Measurements from ENCODE around the gene TPM1. TPM values are rescaled to one million over a fixed set of nuclear protein-coding genes. Genes with fewer than 3 reads are reported as not detected.

The TPM1 gene
- total and polyA plus RNA-seq, 2 experiments from 2014 or later: 291 to 353 TPM

DNA sequence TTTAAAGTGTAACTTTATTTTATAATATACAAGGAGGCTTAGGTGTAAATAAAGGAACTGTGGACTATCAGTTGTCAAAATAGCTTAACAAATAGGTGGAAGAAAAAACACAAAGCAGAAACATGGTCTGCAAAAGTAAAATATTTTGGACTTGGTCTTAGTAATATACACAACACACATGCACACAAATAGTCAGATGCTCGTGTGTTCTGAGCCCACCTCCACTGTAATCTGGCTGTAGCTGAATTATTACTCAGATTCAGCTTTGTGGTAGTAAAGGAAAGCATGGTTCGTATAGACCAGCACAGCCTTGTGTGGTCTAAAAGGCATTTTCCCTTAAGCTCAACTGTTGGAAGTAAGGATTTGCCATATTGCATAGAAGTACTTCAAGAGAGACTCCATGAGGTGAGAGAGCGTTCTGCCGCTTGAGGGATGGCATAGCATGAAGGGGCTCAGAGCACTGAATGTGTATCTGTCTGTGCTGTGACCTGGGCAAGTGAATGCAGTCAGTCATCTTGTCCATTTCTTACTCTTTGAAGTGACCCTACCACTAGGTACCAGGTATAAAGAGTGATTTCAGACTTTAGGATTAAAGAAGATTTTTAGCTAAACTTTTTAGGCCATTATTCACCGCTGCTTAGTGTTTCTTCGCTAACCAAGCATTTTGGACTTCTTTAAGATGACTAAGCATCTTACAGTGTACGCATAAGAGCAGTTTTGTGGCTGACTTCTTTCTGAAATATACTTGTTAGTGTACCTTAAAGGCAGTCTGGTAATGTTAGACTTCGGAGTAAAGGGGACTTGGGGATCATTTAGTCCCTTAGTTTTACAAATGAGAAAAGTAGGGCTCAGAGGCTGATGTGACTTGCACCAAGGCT, 15.2 kb downstream of the TPM1 start:
- Histone ChIP-seq H3K9me2 (replicated peaks; ENCODE audit: insufficient read depth) (no peaks in the 10 kb centered on the region), H3K4me1 (ENCODE audit: insufficient read depth) (peaks cover 35% of the 10 kb centered on the region), H3K9me3 (ENCODE audit: low read depth) (no peaks in the 10 kb centered on the region), H3K27me3 (no peaks in the 10 kb centered on the region), H3K79me2 (peaks cover 59% of the 10 kb centered on the region), H2AFZ (no peak overlapping the region), H3K36me3 (replicated peaks; ENCODE audit: insufficient read depth, low read depth) (peaks cover 5% of the 10 kb centered on the region), H3K27ac (no peak overlapping the region), H4K20me1 (ENCODE audit: insufficient read depth, poor library complexity, severe bottlenecking) (peaks cover 4% of the 10 kb centered on the region), H3K4me2 (no peak overlapping the region), H3K4me3 (no peak overlapping the region)
- no peak for TF ChIP-seq EZH2phosphoT487 (IDR thresholded peaks at IDR 0.05; ENCODE audit: low read depth, severe bottlenecking, unreplicated experiment)
- TF ChIP-seq, protein P1, sequence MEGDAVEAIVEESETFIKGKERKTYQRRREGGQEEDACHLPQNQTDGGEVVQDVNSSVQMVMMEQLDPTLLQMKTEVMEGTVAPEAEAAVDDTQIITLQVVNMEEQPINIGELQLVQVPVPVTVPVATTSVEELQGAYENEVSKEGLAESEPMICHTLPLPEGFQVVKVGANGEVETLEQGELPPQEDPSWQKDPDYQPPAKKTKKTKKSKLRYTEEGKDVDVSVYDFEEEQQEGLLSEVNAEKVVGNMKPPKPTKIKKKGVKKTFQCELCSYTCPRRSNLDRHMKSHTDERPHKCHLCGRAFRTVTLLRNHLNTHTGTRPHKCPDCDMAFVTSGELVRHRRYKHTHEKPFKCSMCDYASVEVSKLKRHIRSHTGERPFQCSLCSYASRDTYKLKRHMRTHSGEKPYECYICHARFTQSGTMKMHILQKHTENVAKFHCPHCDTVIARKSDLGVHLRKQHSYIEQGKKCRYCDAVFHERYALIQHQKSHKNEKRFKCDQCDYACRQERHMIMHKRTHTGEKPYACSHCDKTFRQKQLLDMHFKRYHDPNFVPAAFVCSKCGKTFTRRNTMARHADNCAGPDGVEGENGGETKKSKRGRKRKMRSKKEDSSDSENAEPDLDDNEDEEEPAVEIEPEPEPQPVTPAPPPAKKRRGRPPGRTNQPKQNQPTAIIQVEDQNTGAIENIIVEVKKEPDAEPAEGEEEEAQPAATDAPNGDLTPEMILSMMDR (IDR thresholded peaks at IDR 0.05; ENCODE audit: poor library complexity): no peak
- TF ChIP-seq EZH2 (IDR thresholded peaks at IDR 0.05; ENCODE audit: borderline replicate concordance): no peak
- DNase-seq (ENCODE audit: low spot score): no peak
- 93% methylated on average over 8 of the region's 8 CpGs for WGBS (ENCODE audit: low lambda C conversion rate, missing lambda C conversion rate)

GRCh38 chr15:63059075-63059474, 16.5 kb downstream of the TPM1 start:
- TF ChIP-seq EZH2 (IDR thresholded peaks at IDR 0.05; ENCODE audit: borderline replicate concordance) (no peak), EZH2phosphoT487 (IDR thresholded peaks at IDR 0.05; ENCODE audit: low read depth, severe bottlenecking, unreplicated experiment) (no peak)
- TF ChIP-seq, protein P1 (IDR thresholded peaks at IDR 0.05; ENCODE audit: poor library complexity): no peak
- Histone ChIP-seq H3K4me2 (no peak overlapping the region), H3K4me1 (ENCODE audit: insufficient read depth) (peaks cover 22% of the 10 kb centered on the region), H3K9me3 (ENCODE audit: low read depth) (no peaks in the 10 kb centered on the region), H3K4me3 (no peak overlapping the region), H3K79me2 (peaks cover 46% of the 10 kb centered on the region), H2AFZ (no peak overlapping the region), H3K9me2 (replicated peaks; ENCODE audit: insufficient read depth) (no peaks in the 10 kb centered on the region), H4K20me1 (ENCODE audit: insufficient read depth, poor library complexity, severe bottlenecking) (peaks cover 4% of the 10 kb centered on the region), H3K27ac (no peak overlapping the region), H3K27me3 (no peaks in the 10 kb centered on the region), H3K36me3 (replicated peaks; ENCODE audit: insufficient read depth, low read depth) (peaks cover 10% of the 10 kb centered on the region)
- WGBS (ENCODE audit: low lambda C conversion rate, missing lambda C conversion rate): 61% methylated on average over 3 of the region's 3 CpGs
- DNase-seq (ENCODE audit: low spot score): no peak

- WGBS (ENCODE audit: low lambda C conversion rate, missing lambda C conversion rate): 91% methylated on average over 10 of the region's 10 CpGs
- Histone ChIP-seq H3K4me1 (ENCODE audit: insufficient read depth) (peaks cover 15% of the 10 kb centered on the region), H3K27ac (no peak overlapping the region), H3K79me2 (peaks cover 40% of the 10 kb centered on the region), H3K4me3 (no peak overlapping the region), H3K27me3 (no peaks in the 10 kb centered on the region), H3K9me2 (replicated peaks; ENCODE audit: insufficient read depth) (no peaks in the 10 kb centered on the region), H3K36me3 (replicated peaks; ENCODE audit: insufficient read depth, low read depth) (peaks cover 10% of the 10 kb centered on the region), H3K4me2 (no peak overlapping the region), H4K20me1 (ENCODE audit: insufficient read depth, poor library complexity, severe bottlenecking) (peaks cover 4% of the 10 kb centered on the region), H3K9me3 (ENCODE audit: low read depth) (no peaks in the 10 kb centered on the region), H2AFZ (no peak overlapping the region)
- no peak for DNase-seq (ENCODE audit: low spot score)
- TF ChIP-seq EZH2 (IDR thresholded peaks at IDR 0.05; ENCODE audit: borderline replicate concordance) (no peak), EZH2phosphoT487 (IDR thresholded peaks at IDR 0.05; ENCODE audit: low read depth, severe bottlenecking, unreplicated experiment) (no peak)
- TF ChIP-seq, protein P1 (IDR thresholded peaks at IDR 0.05; ENCODE audit: poor library complexity): no peak
These were observed 17.1 kb downstream of the TPM1 start for GRCh38 chr15:63059573-63060216.
